GM21786 (cell line): Measurements from ENCODE around the gene PLAAT5.

Source experiments
- ATAC-seq: cut with Tn5 transposase; IDR thresholded peaks from one replicate; pipeline ENCODE4 v1.9.1; 2021; ENCODE audit not compliant: unreplicated experiment

The PLAAT5 gene

DNA sequence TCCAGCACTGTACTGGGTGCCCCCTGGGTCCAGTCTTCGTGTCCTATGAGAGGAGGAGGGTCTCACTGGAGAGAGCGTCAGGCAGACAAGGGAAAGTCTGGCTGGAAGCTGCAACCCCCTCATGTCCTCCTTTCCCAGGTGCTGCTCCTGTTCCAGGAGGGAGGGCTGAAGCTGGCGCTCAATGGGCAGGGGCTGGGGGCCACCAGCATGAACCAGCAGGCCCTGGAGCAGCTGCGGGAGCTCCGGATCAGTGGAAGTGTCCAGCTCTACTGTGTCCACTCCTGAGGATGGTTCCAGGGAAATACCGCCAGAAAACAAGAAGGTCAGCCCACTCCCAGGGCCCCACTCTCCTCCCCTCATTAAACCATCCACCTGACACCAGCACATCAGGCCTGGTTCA, 25.1 kb upstream of the PLAAT5 start:
- no peak for ATAC-seq

DNA sequence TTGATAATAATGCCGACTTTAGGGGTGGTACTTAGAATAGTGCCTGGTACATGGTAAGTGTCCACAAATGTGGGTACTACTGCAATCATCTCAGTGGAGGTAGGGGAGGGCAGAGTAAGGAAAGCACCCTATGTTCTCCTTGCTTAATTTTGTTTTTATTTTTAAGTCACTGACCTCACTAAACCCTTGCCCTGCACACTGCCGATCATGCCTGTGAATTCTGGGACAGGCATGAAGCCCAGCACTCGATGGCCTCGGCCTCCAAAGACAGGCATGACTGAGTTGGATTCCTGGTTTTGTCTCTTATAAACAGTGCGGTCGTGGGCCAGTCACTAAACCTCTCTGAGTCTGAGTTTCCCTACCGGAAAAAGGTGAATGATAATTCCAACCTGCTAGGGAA, 21.8 kb upstream of the PLAAT5 start:
- ATAC-seq: no peak

DNA sequence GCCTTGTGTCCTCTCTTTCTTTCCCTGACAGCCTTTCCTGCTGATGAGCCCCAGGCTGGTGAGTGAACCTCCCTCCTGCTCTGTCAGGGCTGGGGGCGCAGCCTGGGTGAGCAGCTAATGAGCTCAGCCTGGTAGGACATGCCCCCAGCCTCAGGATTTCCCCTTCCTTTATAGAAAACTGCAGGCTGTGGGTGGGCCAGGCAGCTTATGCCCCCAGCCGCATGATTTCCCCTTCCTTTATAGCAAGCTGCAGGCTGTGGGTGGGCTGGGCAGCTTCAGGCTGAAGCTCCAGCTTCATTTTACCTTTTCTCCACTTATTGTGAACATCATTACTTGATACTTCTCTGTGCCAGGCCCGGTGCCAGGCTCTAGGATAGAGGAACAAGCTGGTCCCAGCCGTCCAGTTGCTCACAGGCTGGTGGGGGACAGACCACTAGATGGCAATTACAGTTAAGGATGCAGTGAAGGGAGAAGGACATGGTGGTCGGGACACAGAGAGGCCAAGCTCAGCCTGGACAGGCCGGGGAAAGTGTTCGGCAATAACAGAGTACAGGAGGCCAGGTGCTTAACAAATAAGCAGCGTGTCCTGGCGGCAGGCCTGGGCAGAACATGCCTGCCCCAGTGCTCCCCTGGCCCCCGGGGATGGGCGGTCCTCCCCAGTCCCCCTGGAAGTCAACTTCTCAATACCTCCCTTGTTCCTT, 20.2 kb upstream of the PLAAT5 start:
- no peak for ATAC-seq

DNA sequence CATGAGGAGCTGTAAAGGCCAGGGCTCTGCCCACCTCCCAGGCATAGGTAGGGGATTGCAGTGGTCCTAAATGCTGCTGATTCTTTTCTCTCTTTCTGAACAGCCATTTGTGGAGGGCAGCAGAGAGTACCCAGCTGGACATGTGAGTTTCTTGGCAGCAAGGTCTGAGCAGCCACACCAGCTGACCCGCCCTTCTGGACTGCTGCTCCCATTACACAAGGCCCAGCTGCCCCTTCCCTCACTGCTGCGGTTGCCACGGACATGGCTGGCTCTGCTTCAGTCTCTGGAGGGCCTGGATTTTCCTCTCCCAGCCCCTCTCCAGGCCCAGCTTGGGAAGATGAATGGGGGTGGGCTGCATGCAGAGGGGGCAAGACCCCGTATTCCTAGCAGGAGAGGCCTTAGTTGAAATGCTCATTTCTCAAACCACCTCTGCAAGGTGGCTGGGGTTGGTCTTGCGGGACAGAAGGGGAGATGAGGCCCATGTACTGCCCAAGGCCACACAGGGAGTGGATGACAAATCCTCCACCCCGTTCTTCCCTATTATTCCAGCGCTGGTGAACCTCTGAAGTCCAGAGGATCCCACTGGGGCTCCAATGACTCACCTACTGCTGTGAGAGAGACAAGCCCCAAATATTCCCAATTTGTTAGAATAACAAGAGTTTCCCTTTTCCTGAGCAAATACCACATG, 19.5 kb upstream of the PLAAT5 start:
- ATAC-seq: no peak

DNA sequence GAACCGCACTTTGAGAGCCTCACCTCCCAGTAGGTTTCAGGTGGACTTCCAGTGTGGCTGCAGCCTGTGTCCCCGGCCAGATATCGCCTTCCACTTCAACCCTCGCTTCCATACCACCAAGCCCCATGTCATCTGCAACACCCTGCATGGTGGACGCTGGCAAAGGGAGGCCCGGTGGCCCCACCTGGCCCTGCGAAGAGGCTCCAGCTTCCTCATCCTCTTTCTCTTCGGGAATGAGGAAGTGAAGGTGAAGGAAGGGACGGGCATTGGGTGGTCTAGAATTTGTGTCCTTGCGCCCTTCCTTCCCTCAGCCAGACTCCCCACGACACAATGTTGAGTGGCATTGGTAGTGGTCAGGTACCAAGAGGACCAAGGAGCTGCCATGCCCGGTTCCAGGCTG, 17.8 kb upstream of the PLAAT5 start:
- no peak for ATAC-seq

DNA sequence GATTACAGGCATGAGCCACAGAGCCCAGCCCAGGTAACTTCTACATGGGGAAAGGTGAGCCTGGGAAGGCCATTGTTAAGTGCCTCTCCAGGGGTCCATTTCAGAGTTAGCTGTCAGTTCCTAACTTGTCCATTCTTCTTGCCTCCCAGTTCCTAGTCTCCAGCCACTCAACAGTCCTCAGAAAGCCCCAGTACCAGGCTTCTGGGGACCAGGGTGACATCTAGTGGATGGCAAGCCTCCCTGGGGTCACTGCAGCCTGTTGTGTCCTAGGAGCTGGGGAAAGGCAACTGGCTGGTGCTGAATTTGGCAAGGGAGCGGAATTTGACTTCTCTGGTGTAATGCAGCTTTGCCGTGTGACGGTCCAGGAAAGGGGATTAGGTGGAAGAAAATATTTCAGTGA, 17.0 kb upstream of the PLAAT5 start:
- ATAC-seq: no peak

DNA sequence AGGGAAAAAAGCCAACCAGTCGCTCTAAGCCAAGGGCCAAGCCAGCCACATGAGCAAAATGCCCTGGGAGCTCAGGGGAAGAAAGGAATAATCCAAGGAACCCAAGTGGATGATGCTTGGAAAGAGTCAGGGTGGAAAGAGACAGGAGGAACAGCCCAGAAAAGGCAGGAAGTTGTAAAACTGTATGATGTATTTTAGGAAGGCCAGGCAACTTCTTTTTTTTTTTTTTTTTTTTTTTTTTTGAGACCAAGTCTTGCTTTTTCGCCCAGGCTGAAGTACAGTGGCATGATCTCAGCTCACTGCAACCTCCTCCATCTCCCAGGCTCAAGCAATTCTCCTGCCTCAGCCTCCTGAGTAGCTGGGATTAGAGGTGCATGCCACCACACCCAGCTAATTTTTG, 16.5 kb upstream of the PLAAT5 start:
- no peak for ATAC-seq

DNA sequence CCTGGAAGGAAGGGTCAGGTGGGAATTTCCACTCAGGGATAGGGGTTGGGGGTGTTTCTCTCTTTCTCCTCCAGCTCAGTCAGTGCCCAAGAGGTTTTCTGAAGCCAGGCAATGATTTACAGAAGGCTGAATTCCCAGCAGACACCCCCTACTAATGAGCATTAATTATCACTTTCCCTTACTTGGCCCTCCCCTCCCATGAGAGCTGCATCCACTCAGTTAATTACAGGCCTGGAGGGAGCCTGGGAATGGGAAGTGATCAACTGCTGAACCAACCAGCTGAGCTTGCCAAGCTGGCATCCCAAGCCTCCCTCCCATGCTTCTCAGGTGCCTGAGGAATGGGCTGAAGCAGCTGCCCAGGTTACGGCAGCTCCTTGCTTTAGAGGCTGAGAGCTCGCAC, 15.9 kb upstream of the PLAAT5 start:
- no peak for ATAC-seq

DNA sequence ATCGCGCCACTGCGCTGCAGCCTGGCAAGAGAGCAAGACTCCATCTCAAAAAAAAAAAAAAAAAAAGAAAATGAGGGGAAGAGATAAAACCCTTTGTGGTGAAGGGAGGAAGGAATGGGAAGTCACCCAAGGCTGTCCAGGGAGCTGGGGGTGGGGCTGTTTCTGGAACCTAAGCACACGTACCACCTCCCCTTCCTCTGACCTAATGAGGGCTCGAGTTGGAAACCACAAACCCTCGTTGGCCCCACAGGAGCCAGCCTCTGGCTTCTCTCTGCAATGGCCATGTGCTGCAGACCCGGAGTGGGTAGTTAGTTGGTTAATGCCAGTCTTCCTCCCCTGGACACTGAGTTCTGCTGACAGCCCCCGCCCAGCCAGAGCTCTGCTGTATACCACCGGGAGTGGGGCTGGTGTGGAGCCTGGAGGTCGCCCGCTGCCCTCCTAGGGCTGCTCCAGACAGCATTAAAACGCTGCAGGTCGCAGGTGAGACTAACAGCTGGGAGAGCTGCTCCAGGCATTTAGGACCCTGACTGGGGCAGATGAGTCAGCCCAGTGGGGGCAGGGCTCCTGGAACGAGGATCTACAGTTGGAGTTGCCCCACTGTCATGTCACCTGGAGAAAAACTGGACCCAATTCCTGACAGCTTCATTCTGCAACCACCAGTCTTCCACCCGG, 15.0 kb upstream of the PLAAT5 start, which contains the start of gene LGALS12:
TSS of gene LGALS12 (plus strand) at position 228 of the 672 bp plus-strand sequence. CDS start at position 603, 375 bp downstream.
- no peak for ATAC-seq

DNA sequence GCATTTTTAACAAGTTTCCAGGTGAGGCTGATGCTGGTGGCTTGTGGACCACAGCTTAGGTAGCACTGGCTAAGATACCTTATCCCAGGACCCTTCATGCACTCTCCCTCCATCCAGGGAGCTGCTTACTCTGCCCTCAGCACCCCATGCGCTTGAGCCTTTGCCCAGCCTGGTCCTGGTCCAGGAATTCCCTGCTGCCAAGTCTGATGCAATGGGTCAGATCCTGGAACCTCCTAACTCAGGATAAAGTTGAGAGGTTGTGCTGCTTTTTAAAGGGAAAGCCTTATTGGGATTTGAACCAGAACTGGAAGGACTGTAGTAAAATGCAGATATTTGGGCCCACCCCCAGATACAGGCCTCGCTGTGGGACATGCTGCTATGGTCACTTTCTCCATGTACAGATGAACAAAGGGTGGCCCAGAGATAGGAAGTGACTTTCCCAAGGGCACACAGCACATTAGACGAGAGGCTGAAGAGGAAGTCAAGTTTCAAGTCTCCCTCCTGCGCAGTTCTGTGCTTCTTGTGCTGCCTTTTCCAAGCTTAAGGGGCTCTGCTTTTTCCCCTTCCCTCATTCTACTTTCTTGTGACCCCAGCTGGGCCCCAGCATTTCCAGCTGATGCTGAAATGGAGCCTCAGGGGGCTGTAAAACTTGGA, 14.1 kb upstream of the PLAAT5 start:
- no peak for ATAC-seq

DNA sequence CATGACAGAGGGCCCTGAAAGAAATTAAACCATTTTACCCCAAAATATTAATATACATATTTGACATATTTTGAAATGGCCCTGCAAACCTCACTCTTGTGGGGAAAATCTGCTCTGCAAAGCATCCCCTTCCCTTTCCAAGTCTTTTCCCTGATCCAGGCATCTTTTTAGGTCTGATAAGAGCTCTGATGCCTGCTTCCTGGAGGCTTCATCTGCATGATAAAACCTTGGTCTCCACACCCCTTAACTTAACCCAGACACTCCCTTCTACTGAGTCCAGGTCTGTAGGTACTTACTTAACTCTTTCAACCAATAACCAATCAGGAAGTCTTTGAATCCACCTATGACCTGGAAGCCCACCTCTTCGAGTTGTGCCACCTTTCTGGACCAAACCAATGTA, 13.1 kb upstream of the PLAAT5 start:
- ATAC-seq: no peak

DNA sequence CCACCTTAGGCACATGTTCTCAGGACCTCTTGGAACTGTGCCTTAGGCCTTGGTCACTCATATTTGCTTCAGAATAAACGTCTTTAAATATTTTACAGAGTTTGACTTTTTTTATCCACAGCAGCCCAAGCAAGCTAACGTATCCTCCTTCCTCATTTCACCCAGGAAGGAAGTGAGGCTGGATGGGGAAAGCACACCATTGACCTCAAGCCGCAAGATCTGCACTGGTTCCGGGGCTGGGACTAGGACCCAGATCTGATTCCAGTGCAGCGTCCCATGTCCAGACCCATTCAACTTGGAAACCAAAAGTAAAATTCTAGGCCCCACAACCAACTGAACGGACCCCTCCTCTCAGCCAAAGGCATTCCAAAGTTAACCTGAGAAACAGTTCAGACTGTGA, 12.5 kb upstream of the PLAAT5 start:
- ATAC-seq: no peak

DNA sequence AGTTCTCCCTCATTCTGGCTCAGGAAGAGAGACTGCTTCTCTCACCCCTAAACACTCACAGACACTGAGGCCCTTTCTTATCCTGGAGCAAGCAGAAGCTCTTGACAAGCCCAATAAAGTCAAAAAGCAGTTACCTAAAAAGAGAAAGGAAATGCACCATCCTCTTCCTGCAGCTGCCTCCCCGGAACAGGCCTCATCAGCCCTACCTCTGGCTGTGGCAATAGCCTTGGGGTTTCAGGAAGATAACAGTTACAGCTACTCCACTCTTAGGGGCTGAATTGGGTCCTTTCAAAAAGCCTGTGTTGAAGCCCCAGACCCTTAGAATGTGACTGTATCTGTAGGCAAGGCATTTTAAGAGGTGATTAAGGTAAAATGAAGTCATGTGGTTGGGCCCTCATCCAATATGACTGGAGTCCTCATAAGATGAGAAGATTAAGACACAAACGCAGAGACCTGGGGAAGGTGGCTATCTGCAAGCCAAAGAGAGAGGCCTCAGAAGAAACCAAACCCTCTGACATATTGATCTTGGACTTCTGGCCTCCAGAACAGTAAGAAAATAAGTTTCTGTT, 11.4 kb upstream of the PLAAT5 start:
- no peak for ATAC-seq

DNA sequence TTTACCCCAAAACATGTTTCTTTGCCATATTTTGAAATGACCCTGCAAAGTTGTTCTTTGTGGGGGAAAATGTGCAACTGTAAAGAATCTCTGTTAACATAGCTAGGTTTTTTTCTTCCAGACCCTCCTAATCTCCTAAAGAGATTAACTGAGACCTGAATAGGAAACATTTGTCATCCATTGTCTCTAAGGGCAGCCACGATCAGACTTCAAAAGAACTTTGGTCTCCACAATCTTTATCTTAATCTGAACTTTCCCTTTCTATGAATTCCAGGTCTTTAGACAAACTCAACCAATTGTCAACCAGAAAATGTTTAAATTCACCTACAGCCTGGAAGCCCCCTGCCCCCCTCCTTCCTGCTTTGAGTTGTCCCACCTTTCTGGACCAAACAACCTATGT, 10.3 kb upstream of the PLAAT5 start:
- ATAC-seq: no peak

DNA sequence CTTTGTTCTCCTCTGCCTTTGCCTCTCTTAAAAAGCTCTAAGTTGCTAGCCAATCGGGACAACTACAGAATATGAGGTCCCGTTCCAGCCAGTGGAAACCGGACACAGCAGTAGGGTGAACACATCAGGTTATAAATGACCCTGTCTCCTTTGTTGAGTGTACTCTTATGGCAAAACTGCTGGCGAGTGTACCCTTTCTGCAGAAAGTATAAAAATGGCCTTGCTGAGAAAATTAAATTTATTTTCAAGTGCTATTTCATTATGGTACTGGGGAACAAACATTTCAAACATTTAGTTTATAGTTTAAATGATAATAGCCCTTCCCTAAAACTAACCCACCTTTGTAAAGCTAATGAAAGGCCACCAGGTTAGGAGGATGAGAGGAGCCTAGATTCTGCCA, 8.9 kb upstream of the PLAAT5 start:
- no peak for ATAC-seq

DNA sequence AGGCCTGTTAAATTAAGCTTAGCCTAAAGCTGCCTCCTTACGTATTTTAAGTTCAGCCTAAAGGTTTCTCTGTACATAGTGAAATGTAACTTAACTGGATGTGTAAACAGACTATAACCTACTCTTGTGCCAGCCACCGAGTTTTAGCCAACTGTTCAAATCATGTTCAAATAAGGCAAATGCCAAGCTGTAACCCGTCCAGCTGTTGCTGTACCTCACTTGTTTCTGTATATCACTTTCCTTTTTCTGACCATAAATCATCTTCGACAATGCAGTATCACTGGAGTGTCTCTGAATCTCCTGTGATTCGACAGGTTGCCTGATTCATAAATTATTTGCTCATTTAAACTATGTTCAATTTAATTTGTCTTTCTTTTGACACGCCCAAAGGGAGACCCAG, 4.0 kb upstream of the PLAAT5 start:
- ATAC-seq: no peak

DNA sequence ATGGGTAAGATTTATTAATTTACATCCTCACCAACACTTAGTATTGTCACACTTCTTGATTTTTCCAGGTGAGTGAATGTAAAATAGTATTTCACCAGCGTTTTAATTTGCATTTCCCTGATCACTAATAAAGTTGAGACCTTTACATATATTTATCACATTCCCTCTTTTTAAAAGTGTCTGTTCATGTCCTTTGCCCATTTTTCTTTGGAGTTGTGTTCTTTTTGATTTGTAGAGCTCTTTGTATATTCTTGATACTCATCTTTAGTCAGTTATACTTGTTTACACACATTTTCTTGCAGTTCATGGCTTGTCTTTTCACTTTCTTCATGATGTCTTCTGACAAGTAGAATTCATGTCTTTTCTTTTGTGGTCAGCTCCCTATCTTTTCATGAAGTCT, 2.2 kb upstream of the PLAAT5 start:
- no peak for ATAC-seq

DNA sequence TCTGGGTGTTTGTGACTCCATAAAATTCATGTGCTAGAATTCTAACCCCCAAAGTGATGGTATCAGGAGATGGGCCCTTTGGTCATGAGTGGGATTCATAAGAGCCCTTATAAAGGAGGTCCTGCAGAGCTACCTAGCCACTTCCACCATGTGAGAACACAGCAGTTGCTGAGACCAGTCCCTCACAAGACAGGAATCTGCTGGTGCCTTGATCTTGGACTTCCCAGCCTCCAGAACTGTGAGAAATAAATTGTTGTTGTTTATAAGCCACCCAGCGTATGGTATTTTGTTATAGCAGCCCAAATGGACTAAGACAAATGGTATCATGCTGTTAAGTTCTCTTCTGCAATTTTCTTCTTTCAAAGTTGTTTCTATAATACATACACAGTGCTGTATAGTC, 1.5 kb upstream of the PLAAT5 start:
- ATAC-seq: no peak

DNA sequence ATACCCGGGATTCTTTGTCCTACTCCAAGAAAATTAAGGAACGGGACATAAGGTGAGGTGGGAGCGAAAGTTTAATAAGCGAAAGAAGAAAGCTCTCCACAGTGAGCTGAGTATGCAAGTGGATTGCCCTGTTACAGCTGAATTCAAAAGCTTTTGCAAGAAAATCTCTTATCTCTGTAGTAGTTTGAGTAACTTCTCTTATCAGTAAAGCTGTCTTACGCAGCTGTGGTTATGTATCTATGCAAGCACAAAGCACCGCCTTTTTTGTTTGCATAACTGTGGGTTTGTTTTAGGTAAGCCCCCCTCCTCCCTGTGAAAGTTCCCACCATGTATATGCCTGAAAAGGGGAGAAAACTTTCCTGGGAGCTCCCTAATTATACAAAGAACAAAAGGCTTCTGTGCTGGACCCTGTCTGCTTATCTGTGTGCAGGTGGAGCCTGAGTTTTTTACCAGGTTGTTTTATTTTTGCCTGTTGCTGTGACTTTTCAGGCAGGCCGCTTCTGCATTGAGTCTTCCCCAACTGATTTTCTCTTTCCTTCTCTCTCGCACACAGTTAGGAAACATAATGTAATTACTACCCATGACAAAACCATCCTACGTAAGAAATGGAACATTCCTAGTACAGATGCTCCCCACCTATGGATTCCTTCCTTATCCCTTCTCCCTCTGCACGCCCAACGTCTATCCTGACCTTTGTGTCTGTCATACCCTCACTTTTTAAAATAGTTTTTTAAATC, 837 bp upstream of the PLAAT5 start:
- no peak for ATAC-seq

DNA sequence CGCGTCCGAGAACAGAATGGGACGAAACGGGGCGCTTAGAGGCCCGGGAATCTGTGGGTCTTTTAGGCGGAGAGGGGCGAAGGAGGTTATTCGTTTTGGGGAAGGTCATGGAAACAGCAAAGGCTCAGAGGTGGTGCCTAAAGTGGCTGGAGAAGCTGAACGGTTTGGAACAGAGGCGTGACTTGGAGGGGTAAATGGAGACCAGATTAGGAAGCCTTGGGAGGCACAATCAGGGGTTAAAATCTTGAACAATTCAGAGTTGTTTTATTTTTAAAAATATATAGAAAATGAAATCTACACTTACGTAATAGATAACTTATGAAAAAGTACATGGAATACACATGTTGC, 247 bp upstream of the PLAAT5 start:
- ATAC-seq: no peak

DNA sequence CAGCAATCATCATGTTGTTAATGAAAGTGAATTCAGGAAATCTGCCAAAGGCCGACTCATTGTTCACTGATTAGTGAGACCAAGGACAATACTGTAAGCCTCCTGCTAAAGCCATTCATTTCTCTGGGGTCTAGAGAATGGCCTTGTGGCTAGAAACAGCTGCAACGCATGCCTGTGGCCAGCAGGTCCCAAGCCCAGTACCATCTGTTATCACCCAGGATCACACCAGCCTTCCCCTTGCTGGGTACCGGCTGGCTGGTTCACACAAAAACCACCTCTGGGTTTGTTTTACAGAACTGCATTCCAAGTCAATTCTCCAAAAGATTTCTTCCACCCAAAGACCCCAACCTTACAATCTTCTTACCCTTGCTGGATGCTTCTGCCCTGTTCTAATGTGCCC, 1.1 kb downstream of the PLAAT5 start:
- ATAC-seq: no peak
